ENCODE results near the gene SGTA.
"Not testable (repeated sequence)": the region's sequence is repeated elsewhere in the genome, so short reads cannot be mapped to it uniquely, and the experiment has no call there.

SGTA gene

DNA sequence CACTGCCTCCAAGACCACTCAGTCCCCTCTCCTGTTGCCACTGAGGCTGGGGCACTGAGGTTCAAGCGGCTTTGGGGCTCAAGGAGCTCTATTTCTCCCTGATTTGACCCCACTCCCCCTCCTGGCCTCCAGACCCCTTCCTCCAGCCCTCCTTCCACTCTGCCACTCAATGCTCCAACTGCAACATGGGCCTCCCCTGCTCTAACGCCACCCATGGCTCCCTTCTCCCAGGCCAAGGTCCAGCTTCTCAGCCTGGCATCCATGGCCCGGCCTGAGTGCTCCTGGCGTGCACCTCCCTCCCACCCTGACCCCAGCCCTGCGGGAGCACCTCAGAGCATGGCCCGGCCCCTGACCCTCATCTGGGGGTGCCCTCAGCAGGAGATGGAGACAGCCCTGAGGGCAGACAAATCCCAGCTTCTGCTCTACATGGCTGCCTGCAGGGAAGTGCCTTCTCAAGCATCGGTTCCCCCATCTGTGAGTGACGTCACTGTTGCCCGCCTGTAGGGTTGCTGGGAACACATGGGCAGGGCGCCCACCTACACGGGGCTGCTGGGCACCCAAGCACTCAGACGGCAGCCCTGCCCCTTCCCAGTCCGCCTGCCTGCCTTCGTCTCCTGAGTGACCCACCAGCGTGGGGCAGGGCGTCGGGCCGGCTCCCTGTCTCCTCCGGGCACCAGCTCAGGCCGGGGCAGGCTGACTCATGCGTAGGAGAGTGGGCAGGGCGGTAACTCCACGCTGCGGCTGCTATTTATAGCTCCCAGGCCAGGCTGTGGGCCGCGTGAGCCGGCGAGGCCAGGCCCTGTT, 60.3 kb downstream of the SGTA start:
- peak; percentile 80 for DNase-seq

DNA sequence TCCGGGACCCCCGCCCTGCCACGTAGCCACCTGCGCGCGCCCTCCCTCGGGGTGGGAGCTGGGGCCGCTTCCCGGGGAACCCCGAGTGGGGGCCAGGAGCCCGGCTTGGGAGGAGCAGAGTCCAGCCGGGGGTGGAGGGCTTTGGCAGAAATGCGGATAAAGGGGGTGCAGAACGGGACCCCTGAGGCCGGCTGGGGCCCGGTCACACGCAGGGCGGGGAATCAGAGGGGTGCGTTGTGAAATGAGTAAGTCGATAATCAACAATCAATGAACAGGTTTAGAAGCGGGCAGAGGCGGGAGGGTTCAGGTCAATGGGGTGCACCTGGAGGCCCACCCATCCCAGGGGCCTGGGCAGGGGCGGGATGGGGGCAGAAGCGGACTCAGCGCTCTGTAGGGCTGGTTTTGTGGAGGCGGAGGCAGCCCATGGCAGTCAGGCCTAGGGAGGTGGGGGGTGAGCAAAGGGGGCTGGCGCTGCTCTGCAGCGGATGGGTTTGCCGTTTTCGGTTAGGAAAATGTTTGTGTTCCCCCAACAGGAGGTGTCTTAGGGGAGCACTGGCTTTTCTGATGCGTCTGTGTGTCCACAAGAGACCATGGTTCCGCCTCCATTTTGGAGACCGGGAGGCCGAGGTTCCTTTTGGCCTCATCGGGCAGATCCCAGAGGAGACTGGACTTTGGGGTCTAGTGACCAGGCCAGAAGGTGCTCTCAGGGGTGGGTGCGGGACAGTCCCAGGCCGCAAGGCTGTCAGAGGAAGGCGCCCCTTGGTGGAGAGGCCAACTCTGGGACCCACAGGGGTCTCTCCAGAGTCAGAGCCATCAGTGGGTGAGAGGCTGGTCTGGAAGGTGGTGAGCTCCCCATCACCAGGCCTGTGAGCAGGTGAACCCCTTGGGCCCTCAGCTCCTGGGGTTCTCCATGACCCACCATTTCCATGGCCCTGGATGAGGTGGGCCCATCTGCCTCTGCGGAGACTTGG, 61.2 kb downstream of the SGTA start:
- no peak for DNase-seq

- DNase-seq = no peak
Observed at GRCh38 chr19:2720777-2721569, 62.1 kb downstream of the SGTA start, which contains the start of gene DIRAS1. Gene DIRAS1, minus strand, starts transcription at chr19:2721372. Its CDS starts 3,566 bp downstream, at chr19:2717806.

- DNase-seq = no peak
Observed at GRCh38 chr19:2719920-2720776, 62.9 kb downstream of the SGTA start.

- no peak for DNase-seq
Observed at GRCh38 chr19:2719232-2719735, 63.8 kb downstream of the SGTA start.

DNA sequence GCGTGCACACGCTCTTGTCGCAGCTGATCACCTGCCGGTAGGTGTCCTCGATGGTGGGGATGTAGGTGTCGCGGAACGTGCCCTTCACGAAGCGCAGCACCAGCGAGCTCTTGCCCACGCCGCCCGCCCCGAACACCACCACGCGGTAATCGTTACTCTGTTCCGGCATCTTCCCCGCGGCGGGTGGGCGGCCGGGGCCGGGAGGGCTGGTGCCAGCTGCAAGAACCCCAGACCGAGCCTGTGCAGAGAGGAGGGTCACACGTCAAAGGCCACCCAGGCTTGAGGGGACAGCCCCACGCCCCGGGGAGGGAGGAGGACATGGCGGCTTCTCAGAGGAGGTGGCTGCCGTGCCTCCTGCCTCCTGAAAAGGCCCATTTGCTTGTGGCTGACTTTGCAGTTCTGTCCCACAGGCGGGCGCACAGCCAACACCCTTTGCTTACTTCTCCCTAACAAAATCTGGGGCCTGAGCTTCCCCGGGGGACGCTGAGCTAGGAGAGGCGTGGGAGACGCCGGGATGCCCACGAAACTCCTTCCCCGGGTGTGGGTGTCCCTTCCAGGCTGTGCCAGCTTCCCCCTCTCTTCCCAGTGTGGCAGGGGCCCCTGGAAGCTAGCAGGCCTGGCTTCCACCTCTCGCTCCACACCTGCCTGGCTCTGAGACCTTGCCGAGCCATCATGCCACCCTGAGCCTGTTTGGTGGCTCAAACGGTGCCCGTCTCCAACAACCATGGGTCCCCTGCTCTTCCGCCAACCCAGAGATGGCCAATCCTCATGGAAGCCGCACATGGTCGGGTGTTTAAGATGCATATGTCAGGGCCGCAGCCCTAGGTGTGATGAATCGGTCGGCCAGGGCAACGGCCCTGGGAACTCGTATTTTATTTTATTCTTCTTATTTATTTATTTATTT, 65.2 kb downstream of the SGTA start:
- no peak for DNase-seq

DNA sequence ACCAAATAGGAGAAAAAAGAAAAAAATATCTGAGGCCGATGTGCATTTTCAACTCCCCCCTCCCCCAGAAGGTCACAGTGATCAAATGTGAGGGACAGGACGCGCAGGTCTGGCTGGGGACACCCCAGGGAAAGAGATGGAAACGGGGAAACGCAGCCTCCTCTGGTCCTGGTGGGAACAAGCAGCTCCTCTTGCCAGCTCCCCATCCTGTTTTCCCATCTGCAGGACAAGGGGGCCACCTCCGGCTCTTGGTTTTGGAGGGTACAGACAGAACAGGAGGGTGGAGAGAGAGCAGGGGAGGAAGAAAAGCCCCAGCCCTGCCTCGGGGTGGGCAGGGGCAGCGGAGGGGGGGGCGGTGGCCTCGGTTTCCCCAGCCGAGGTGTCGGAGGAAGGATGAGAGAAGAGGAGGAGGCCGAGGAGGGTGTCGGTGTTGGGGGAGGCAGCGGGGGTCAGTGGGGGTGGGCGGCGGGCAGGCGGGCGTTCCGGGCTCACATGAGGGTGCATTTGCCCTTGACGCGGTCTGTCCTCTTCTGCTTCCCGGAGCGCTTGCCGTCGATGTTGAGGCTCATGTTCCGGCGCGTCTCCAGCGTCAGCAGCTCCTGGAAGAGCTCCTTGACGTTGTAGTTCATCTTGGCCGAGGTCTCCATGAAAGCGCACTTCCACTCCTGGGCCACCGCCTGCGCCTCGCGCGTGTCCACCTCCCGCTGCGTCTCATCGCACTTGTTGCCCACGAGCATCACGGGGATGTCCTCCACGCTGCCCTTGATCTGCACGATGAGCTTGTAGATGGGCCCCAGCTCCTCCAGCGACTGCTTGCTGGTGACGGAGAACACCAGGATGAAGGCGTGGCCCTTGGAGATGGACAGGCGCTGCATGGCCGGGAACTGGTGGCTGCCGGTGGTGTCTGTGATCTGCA, 66.1 kb downstream of the SGTA start:
- DNase-seq = no peak

DNA sequence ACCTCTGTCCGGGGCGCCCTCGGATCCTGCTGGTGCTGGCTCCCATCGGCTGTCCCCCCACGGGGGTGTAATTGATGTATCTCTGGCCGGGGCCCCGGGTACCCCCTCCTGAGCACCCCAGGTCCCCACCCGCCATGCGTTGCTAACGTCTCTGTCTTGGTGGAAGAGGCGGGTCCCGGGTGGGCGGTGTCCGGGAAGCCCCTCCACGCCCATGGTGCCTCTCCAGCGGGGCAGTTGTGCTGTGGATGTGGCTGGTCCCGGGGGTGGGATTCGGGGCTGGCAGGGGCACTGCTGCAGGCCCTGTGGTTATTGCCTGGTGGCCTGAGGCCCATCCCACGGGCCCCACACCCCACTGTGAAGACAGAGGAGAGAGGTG, 66.8 kb downstream of the SGTA start:
- no peak for DNase-seq

- no peak for DNase-seq
Observed at GRCh38 chr19:2715470-2716274, 67.4 kb downstream of the SGTA start.

DNA sequence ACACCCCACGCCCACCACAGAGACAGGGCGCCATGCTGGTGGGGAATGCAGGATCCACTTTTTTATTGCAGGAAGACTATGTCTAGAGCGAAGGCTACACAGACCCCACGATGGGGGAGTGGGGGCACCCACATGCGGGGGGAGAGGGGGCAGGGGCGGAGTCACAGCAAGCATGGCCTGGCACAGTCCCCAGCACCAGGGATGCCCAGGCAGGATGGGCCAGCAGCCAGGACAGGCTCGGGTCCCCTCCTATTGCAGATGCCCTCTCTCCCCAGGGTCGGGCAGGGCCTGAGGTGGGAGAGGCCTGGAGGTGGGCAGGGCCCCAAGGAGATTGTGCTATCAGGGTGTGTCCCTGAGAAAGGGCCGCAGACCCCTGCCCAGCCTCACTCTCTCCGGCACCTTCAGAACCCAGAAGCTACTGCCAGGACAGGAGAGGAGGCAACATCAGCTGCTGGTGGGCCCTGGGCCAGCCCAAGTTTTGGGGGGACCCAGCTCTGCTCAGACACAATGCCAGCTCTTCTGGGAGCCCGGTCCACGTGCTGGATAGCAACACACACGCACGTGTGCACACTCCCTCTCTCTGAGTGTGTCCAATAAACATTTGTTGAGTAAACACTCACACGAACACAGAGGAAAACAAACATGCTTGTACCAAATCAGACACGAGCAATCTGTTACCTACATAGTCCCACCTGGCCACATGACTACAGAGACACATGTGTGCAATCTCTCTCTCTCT, 68.4 kb downstream of the SGTA start:
- DNase-seq = no peak

- DNase-seq = not testable (repeated sequence)
Observed at GRCh38 chr19:2714102-2714501, 69.0 kb downstream of the SGTA start.

- not testable (repeated sequence) for DNase-seq
Observed at GRCh38 chr19:2713170-2713569, 69.9 kb downstream of the SGTA start.

GRCh38 chr19:2711875-2712205, 71.2 kb downstream of the SGTA start:
- DNase-seq = no peak

DNA sequence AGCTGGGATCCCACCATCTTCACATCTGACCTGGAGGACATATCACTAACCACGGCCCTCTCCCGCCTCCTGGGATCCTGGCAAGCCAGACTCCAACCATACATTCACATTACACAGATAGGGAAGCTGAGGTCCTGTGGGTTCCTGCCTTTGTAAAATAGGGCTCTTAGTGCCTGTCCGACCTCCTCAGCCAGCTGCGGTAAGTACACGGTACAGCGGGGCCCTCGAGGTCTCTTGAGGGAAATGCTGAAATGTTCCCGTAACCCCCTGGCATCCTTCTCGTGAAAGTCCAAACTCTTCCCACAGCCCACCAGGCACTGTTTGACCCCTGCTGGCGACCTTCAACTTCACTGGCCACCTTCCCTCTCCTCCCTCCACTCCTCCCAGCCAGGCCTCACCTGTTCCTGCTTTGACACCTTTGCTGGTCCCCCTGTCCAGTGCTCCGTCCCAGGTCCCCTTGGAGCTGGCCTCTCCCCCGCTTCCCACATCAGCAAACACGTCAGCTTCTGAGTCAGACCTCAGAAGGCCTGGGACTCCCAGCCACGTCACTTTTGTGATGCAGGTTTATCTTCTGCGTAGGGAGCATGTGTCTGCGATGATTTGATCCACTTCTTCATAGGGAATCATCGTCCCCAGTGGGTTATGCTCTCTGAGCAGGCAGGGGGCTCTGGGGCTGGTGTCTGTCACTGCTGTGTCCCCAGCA, 71.8 kb downstream of the SGTA start:
- DNase-seq = no peak

DNA sequence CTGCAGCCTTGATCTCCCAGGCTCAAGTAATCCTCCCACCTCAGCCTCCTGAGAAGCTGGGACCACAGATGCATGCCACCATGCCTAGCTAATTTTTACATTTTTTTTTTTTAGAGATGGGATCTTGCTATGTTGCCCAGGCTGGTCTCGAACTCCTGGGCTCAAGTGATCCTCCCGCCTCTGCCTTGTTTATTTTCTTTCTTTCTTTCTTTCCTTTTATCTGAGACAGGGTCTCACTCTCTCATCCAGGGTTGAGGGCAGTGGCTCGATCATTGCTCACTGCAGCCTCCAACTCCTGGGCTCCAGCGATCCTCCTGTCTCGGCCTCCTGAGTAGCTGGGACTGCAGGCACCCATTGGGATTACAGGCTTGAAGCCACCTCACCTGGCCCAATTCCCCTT, 76.8 kb downstream of the SGTA start:
- DNase-seq = no peak

Data from T1000 (cell line).